Lower leg skin (tissue), 4 donors: ENCODE data around the gene VEZF1. TPM values are rescaled to one million over a fixed set of nuclear protein-coding genes. Genes with fewer than 3 reads are reported as not detected.

Experiments used
- DNase-seq, 2 donors: peaks; one replicate each; pipeline ENCODE4 v3.0.0-alpha.2; 2019; ENCODE audit warnings: low spot score in 2 of 2
- H3K4me3 ChIP-seq: fragments of 200-600 bp; sonication (generic); 2 replicates; pipeline ENCODE4 v1.5.1; 2017; ENCODE audit warnings: mild to moderate bottlenecking, low read depth; ENCODE audit not compliant: poor library complexity, severe bottlenecking
- CTCF ChIP-seq, 3 donors: fragments of 450-650 bp; IDR thresholded peaks; one replicate each; pipeline ENCODE4 v1.5.1; 2016; ENCODE audit warnings: antibody characterized with exemption in 3 of 3, mild to moderate bottlenecking in 3 of 3, moderate library complexity in 2 of 3
- POLR2A ChIP-seq, 2 donors: fragments of 450-650 bp; IDR thresholded peaks; one replicate each; pipeline ENCODE4 v1.6.1; 2016 to 2017; ENCODE audit warnings: antibody characterized with exemption in 2 of 2, mild to moderate bottlenecking in 1 of 2, moderate library complexity in 1 of 2
- WGBS, 2 donors: methylation state at CpG; one replicate each; pipeline ENCODE4 v1.1.5; 2018; 5-methylcytosine and 5-hydroxymethylcytosine counted together
- intact Hi-C: fragments of 100-400 bp; cut with DNase I; formaldehyde crosslinking; loops from one replicate; pipeline ENCODE4 v1.15.0; 2023; ENCODE audit warnings: low total_unique reads
- total RNA-seq, 4 donors: library from RNA; depleted of rRNA; stranded (reverse); fragments of >200 nt; gene quantifications; one replicate each; pipeline ENCODE4 v1.1.0, GENCODE V29; 2016

Gene VEZF1
- total RNA-seq, 4 donors from 2014 or later = 30.3 to 56.1 (median 46.6) TPM

- no peak overlapping the region for H3K4me3 ChIP-seq
- no peak for DNase-seq
- TF ChIP-seq CTCF (IDR thresholded peaks at IDR 0.05) (no peak), POLR2A (IDR thresholded peaks at IDR 0.05) (no peak)
- 54% methylated on average over 5 of the region's 5 CpGs for WGBS, 2 donors
- intact Hi-C loops = no loop called here
These were observed 47.3 kb downstream of the VEZF1 start for GRCh38 chr17:57940653-57941329.

GRCh38 chr17:57940231-57940630, 47.8 kb downstream of the VEZF1 start:
- 75 to 81% methylated on average over 5 of the region's 5 CpGs for WGBS, 2 donors
- H3K4me3 ChIP-seq = no peak overlapping the region
- intact Hi-C loops = no loop called here
- no peak for DNase-seq
- TF ChIP-seq CTCF (IDR thresholded peaks at IDR 0.05) (no peak), POLR2A (IDR thresholded peaks at IDR 0.05) (no peak)

- no peak for DNase-seq
- TF ChIP-seq POLR2A (IDR thresholded peaks at IDR 0.05) = no peak
- no peak for TF ChIP-seq CTCF (IDR thresholded peaks at IDR 0.05)
- H3K4me3 ChIP-seq = no peak overlapping the region
- intact Hi-C loops = no loop called here
- 68 to 87% methylated on average over 7 of the region's 7 CpGs for WGBS, 2 donors
These were observed 48.3 kb downstream of the VEZF1 start for GRCh38 chr17:57939797-57940196.

- intact Hi-C loops = no loop called here
- no peak for TF ChIP-seq POLR2A (IDR thresholded peaks at IDR 0.05)
- TF ChIP-seq CTCF (IDR thresholded peaks at IDR 0.05) = no peak
- DNase-seq = no peak
- no peak overlapping the region for H3K4me3 ChIP-seq
- 72 to 75% methylated on average over 7 of the region's 7 CpGs for WGBS, 2 donors
These were observed 50.0 kb downstream of the VEZF1 start for GRCh38 chr17:57938061-57938502.

- H3K4me3 ChIP-seq = no peak overlapping the region
- DNase-seq = no peak
- WGBS, 2 donors = 92 to 95% methylated on average over 2 of the region's 2 CpGs
- intact Hi-C loops = no loop called here
- TF ChIP-seq POLR2A (IDR thresholded peaks at IDR 0.05) = no peak
- TF ChIP-seq CTCF (IDR thresholded peaks at IDR 0.05) = no peak
These were observed 50.6 kb downstream of the VEZF1 start for GRCh38 chr17:57937492-57937891.
